ENCODE results near the gene ZSWIM1. TPM values are rescaled to one million over a fixed set of nuclear protein-coding genes. Genes with fewer than 3 reads are reported as not detected.
"Not testable (repeated sequence)": the region's sequence is repeated elsewhere in the genome, so short reads cannot be mapped to it uniquely, and the experiment has no call there.

Gene ZSWIM1
- total and polyA plus RNA-seq, 8 donors, result 9.9 to 14.8 (median 13.8) TPM

- H3K9me3 ChIP-seq, result no peaks in the 10 kb centered on the region
- no peak for TF ChIP-seq CTCF (IDR thresholded peaks at IDR 0.05)
- H3K27ac ChIP-seq, result peak overlapping the region; percentile 74 to 75
- no peaks in the 10 kb centered on the region for H3K27me3 ChIP-seq
- no peaks in the 10 kb centered on the region for H3K36me3 ChIP-seq
- intact Hi-C loops (cut with DNase I), result no loop called here
- no peak overlapping the region for H3K4me3 ChIP-seq
- ATAC-seq, result peak; percentile 59
- H3K4me1 ChIP-seq, result peaks cover 15 to 38% of the 10 kb centered on the region in 2 donors
- peak in 2 of 4 donors; percentile 72 to 86 for DNase-seq
Observed at GRCh38 chr20:45924391-45925261, 43.6 kb downstream of the ZSWIM1 start.

GRCh38 chr20:45925821-45926506 is 44.9 kb downstream of the ZSWIM1 start:
- no peak for DNase-seq

GRCh38 chr20:45926731-45927070 is 45.7 kb downstream of the ZSWIM1 start:
- H3K27ac ChIP-seq, result no peak overlapping the region
- no peaks in the 10 kb centered on the region for H3K27me3 ChIP-seq
- H3K9me3 ChIP-seq, result no peaks in the 10 kb centered on the region
- DNase-seq, result no peak
- H3K36me3 ChIP-seq, result no peaks in the 10 kb centered on the region
- ATAC-seq, result no peak
- intact Hi-C loops (cut with DNase I), result no loop called here
- no peak overlapping the region for H3K4me3 ChIP-seq
- TF ChIP-seq CTCF (IDR thresholded peaks at IDR 0.05), result no peak
- H3K4me1 ChIP-seq, result peaks cover 5 to 21% of the 10 kb centered on the region in 2 donors

More at GRCh38 chr20:45925821-45926506, 44.9 kb downstream of the ZSWIM1 start:
- Histone ChIP-seq H3K27me3 (no peaks in the 10 kb centered on the region), H3K36me3 (no peaks in the 10 kb centered on the region), H3K4me3 (no peak overlapping the region), H3K4me1 (peaks cover 5 to 25% of the 10 kb centered on the region in 2 donors), H3K27ac (no peak overlapping the region), H3K9me3 (no peaks in the 10 kb centered on the region)
- ATAC-seq, result no peak
- intact Hi-C loops (cut with DNase I), result no loop called here
- TF ChIP-seq CTCF (IDR thresholded peaks at IDR 0.05), result no peak

GRCh38 chr20:45927071-45927878 is 46.2 kb downstream of the ZSWIM1 start:
- intact Hi-C loops (cut with DNase I), result no loop called here
- Histone ChIP-seq H3K4me1 (peaks cover 5 to 15% of the 10 kb centered on the region in 2 donors), H3K9me3 (no peaks in the 10 kb centered on the region), H3K4me3 (no peak overlapping the region), H3K27me3 (no peaks in the 10 kb centered on the region), H3K27ac (no peak overlapping the region), H3K36me3 (no peaks in the 10 kb centered on the region)
- DNase-seq (no peak), ATAC-seq (no peak)
- no peak for TF ChIP-seq CTCF (IDR thresholded peaks at IDR 0.05)

- H3K9me3 ChIP-seq; intact Hi-C loops (cut with DNase I); H3K27ac ChIP-seq; H3K4me3 ChIP-seq; H3K27me3 ChIP-seq; ATAC-seq; DNase-seq; H3K36me3 ChIP-seq: not testable (repeated sequence)
- peaks cover 5 to 25% of the 10 kb centered on the region in 2 donors for H3K4me1 ChIP-seq
Observed at GRCh38 chr20:45931680-45932079, 50.7 kb downstream of the ZSWIM1 start.

Measured in left lung (tissue), 10 donors.